GM19468 (cell line): ENCODE results near the gene VRK1.

Source experiments
- ATAC-seq: cut with Tn5 transposase; IDR thresholded peaks from one replicate; pipeline ENCODE4 v1.9.1; 2021; ENCODE audit warnings: mild to moderate bottlenecking, moderate library complexity, moderate number of reproducible peaks; ENCODE audit not compliant: unreplicated experiment; ENCODE audit errors: extremely low read depth

VRK1 gene

DNA sequence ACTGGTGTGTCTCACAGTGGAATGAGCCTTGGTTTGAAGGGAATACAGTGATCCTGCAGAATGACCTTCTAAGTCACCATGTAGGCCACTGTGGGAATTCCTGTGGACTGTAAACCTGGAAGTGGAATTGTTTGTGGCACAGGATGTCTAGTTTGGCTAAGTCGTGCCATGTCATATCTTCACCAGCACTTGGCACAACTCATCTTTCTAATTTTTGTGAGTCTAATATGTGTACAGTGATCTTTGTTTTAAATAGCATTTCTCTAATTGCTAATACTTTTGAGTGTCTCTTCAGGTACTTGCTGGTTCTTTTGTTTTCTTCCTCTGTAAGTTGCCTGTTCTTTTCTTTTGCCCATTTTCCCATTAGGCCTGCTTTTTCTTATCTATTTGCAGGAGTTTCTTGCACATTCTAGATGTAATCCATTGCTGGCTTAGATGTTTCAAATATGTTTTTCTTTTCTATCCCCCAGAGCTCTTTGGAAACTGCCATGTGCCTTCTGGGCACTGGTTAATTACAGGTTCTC is 112.7 kb downstream of the VRK1 start:
- no peak for ATAC-seq

DNA sequence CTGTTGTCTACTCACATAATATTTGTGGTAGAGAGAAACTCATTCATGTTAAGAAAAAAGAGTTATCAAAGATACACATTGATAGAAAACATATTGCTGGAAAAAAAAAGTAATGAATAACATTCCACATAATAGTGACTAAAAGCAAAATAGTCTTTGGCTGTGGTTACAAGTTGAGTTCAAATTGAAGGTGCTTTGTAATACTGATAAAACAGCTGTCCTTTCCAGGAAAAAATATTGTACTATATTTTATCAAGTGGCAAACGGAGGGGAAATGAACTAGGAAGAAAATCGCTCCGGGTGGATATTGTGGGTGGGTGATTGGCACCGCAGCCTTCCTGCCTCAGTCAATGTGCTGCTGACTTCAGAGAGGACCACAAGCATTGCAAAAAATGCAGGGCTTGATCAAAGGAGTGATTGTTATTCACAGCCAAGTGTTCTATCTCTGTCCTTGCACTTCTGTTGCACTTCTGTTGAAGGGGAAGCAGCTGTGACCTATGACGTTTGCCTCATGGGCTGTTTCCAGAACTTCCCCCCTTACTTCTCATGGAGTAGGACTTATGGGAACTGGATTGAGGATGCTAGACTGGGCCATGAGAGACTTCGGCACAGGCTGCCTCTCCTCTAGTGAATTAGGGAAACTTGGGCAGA is 114.4 kb downstream of the VRK1 start:
- no peak for ATAC-seq

DNA sequence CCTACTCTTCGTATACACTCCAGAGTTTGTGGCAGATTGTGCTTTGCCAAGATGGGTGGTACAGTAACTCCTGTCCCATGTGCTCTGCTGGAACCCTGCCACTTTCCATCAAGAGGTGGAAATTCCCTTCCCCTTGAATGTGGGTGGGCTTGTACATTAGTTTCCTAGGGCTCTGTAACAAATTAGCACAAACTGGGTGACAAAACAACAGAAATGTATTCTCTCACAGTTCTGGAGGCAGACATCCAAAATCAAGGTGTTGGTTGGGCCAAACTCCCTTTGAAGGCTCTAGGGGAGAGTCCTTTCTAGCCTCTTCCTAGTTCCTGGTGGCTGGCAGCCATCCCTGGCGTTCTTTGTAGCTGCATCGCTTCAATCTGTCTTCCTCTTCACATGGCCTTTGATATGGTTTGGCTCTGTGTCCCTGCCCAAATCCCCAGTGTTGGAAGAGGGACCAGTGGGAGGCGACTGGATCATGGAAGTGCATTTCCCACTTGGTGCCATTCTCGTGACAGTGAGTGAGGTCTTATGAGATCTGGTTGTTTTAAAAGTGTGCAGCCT is 117.5 kb downstream of the VRK1 start:
- ATAC-seq, result no peak

DNA sequence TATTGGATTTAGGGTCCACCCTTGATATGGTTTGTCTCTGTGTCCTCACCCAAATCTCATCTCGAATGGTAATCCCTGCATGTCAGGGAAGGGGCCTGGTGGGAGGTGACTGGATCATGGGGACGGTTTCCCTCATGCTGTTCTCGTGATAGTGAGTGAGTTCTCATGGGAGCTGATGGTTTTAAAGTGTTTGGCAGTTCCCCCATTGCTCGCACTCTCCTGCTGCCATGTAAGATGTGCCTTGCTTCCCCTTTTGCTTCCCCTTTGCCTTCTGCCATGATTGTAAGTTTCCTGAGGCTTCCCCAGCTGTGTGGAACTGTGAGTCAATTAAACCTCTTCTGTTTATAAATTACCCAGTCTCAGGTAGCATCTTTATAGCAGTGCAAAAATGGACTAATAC is 118.3 kb downstream of the VRK1 start:
- no peak for ATAC-seq

DNA sequence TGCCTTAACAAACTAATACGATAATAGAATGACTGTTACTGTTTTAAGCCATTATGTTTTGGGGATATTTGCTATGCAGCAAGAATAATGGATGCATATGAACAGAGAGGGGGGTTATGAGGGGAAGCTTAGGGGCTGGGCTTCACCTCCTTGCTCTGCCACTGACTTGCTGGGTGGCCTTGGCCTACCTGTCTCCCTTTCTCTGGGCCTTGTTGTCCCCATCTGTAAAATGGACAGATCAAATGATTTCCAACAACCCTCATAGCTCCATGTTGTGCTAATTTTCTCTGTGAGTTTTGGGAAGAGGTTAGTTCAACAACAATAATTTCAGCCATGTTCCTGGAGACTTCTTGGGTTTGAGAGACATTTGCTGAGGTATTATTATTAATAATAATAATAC is 119.6 kb downstream of the VRK1 start:
- ATAC-seq, result no peak

DNA sequence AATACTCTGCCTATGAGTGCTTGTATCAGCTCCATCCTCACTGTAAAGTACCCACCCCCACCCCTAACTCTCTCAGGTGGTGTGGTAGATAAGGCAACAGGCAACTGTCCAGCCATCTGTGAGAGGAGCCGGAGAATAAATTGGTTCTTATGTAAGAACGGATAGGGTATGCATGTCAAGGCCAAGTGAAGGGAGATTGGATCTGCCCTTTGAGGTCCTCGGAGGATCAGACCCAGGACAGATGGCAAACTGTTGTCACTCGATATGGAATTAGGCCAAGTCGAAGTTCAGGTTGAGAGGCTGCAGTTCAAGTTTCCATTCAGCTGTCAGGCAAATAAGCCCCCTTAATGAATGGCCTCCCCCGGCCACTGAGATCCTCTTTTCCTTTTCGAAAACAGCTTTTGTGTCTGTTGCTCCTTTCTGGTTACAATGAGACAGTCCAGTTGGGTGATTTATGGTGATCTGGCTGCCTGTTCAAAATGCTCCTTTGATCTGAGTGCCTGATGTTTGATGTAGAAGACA is 120.3 kb downstream of the VRK1 start:
- no peak for ATAC-seq

DNA sequence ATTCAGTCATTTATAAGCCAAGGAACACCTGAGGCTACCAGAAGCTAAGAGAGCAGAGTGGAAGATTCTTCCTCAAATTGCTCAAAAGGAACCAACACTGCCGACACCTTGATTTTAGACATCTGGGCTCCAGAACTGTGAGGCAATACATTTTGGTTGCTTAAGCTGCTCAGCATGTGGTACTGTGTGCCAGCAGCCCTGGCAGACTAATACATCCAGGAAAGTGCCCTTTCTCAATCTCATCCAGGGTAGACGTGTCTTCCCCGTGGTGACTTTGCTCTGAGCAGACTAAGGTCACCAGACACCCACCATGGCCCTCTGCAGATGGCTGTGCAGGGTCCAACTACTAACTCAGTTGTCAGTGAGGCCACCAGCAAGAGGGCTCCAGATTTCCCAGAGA is 122.8 kb downstream of the VRK1 start:
- ATAC-seq, result no peak

DNA sequence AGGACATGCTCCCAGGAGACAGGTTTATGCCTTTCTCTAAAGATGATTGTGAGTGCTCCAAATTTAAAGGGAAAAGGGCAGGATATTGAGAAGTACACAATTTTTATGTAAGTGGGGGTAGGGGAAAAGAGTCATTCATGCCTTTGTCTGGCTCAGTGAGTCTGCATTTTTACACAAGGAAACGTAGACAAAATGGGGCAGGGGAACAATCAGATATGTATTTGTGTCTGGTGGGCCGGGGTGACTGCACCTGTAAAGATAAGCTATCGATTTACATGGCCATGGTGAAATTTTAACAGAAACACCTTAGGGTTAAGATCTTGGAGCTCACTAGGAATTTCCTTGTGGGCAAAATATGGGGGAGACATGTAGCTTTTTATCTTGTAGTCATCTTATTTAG is 123.6 kb downstream of the VRK1 start:
- ATAC-seq, result no peak

DNA sequence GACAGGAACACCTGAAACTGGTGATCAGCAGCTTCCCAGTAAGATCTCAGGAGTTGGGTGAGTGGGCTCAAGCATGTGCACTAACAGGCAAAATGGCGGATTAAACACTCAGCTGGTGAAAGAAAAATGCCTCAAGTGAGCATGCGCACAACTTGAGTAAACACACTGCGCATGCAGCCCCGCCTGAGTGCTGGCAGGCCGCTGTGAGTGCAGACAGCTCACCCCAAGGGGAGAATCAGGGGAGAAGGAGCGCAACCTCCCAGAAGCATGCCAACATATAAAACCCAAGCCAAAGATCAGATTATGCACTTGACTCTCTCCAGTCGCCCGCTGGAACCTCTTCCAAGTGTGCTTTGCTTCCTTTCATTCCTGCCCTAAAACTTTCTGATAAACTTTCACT is 125.8 kb downstream of the VRK1 start:
- no peak for ATAC-seq

DNA sequence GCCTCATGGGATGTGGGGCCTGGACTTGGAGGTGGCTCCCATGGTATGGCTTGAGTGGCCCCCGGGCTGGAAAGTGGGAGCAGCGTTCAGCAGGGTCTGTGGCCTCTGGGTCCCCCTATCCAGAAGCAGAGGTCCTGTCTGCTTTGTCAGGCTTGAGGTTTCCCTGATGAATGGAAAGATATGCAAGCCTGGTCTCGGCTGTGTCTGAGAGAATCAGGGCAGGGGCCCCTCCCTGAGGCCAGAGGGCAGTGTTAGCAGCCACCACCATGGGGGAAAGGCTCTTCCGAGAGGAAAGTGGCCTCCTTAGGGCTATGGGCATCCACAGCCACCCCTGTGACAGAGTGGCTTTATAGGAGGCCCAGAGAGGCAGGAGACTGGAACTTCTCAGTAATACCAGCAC is 128.2 kb downstream of the VRK1 start:
- ATAC-seq, result no peak

DNA sequence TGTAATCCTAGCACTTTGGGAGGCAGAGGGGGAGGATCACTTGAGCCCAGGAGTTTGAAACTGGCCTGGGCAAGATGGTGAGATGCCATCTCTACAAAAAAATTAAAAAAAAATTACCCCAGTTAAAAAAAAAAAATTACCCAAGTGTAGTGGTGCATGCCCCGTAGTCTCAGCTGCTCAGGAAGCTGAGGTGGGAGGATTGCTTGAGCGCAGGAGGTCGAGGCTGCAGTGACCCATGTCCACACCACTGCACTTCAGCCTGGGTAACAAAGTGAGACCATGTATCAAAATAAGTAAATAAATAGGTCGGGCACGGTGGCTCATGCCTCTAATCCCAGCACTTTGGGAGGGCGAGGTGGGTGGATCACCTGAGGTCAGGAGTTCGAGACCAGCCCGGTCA is 128.8 kb downstream of the VRK1 start:
- ATAC-seq, result no peak

DNA sequence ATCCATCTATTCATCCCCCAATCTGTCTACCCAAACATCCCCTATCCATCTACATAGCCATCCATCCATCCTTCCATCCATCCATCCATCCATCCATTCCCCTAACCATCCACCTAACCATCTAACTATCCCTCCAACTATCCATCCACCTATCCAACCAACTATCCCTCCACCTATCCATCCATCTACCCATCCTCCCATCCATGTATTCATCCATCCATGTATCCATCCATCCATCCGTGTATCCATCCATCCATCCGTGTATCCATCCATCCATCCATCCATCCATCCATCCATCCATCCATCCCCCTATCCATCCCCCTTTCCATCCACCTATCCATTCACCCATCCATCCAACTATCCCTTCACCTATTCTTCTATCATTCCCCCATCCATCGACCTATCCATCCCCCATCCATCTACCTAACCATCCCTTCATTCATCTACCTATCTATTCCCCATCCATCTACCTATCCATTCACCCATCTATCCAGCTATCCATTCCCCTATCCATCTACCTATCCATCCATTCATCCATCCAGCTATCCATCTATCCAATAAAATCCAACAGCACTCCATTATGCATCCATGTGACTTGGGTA is 131.7 kb downstream of the VRK1 start:
- no peak for ATAC-seq

DNA sequence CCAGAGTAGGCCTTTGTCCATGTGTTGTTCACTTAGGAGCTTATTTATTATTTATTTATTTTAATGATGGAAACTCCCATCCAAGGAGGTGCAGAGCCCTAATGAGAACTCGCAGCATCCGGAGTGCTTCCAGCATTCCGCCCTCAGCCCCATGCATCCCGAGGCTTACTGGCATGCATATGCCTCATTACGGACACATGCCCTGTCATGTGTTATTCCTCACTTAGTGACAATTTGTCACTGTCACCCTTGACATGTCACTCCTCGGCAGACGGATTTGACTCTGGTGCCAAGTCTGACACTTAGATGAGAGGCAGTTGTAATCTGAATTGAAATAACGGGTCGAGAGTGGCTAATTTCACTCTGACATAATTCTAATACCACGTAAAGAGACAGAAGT is 132.8 kb downstream of the VRK1 start:
- no peak for ATAC-seq

DNA sequence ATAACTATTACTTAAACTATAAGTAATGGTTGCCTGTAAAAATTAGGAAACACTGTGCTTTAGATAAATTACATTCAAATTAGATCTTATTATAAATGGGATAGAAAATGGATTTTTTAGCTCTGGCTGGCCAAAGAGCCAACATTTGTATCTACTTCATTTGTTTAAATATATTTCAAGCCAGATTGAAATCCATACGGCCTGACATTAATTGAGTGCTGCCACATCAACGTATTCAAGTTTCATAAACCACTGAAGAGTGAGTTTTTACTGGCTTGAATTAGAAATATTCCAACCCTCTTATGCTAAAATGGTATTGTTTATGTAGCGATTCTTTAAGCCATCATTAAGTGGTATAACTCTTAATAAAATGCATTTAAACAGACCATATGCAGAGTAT is 133.3 kb downstream of the VRK1 start:
- ATAC-seq, result no peak
